ENCODE measurements around the gene ESRRA. TPM values are rescaled to one million over a fixed set of nuclear protein-coding genes. Genes with fewer than 3 reads are reported as not detected.
A peak's percentile ranks its signal among the peaks of the same experiment; 100 is the strongest.

ESRRA gene
- total RNA-seq, 4 donors from 2014 or later, result 65.0 to 93.6 (median 74.3) TPM

GRCh38 chr11:64284048-64284961 lies 21.0 kb upstream of the ESRRA start, which contains the start of gene BAD:
Gene BAD, minus strand, starts transcription at chr11:64284665. Its CDS starts 297 bp downstream, at chr11:64284368.
- Histone ChIP-seq H3K27ac (peak within 1 kb of the TSS; percentile 92), H3K9me3 (no peaks in the 10 kb centered on the region), H3K4me3 (peak within 1 kb of the TSS; percentile 81), H3K36me3 (peaks cover 6% of the 10 kb centered on the region), H3K4me1 (peaks cover 29% of the 10 kb centered on the region), H3K27me3 (no peaks in the 10 kb centered on the region)
- peak; percentile 97 to 98 for DNase-seq (ENCODE audit: low spot score in 2 of 2)
- WGBS, result 4% methylated on average over 9 of the region's 44 CpGs
- TF ChIP-seq POLR2A (IDR thresholded peaks at IDR 0.05), result peak in 1 of 2 donors; percentile 5
- TF ChIP-seq, protein P1, sequence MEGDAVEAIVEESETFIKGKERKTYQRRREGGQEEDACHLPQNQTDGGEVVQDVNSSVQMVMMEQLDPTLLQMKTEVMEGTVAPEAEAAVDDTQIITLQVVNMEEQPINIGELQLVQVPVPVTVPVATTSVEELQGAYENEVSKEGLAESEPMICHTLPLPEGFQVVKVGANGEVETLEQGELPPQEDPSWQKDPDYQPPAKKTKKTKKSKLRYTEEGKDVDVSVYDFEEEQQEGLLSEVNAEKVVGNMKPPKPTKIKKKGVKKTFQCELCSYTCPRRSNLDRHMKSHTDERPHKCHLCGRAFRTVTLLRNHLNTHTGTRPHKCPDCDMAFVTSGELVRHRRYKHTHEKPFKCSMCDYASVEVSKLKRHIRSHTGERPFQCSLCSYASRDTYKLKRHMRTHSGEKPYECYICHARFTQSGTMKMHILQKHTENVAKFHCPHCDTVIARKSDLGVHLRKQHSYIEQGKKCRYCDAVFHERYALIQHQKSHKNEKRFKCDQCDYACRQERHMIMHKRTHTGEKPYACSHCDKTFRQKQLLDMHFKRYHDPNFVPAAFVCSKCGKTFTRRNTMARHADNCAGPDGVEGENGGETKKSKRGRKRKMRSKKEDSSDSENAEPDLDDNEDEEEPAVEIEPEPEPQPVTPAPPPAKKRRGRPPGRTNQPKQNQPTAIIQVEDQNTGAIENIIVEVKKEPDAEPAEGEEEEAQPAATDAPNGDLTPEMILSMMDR (IDR thresholded peaks at IDR 0.05), result no peak

DNA sequence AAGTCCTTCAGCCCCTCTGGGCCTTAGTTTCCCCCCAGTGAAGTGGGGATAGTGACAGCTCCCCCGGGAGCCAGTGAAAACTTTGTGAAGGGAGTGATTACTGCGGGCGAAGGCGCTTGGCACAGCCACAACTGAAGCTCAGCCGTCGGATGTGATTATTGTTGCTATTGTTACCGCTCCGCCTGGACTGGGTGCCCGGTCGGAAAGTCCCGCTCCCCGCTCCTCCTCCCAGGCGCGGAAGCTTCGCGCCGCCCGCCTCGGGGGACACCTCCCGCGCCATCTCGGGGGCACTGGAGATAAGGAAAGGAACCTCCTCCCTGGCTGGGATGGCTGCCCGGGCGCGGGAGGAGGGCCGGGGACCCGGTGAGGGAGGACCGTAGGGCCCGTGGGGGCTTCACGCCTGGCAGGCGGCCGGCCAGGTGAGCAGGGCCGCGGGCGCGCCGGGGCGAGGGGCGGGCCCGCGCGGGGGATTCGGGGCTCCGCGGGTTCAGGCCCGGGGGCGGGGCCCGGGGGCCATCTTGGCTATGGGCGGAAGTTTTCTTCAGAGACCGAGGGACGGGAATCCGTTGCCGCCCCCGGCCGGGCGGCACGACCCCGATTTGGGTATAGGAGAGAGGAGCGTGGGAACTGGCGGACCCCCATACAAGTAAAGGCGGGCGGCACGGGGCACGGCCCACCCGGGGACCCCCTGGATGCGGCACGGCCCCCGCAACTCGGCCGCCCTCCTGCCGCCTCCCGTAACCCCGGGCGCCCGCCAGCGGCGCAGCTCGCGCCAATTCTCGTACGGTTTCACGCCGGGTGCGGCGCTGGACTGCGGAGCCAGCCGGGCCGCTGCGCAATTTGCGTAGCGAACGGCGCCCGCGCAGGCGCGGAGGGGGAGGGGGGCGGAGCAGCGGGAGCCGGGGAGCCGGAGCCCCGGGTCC lies 20.1 kb upstream of the ESRRA start, which contains the start of gene GPR137:
Gene GPR137, plus strand, starts transcription at position 887 of the 923 bp plus-strand sequence. CDS start 677 bp downstream, outside the sequence.
- H3K36me3 ChIP-seq, result peaks cover 6% of the 10 kb centered on the region
- no peaks in the 10 kb centered on the region for H3K27me3 ChIP-seq
- peak; percentile 92 to 95 for DNase-seq (ENCODE audit: low spot score in 2 of 2)
- peak within 1 kb of the TSS; percentile 81 for H3K4me3 ChIP-seq
- 0% methylated on average over 7 of the region's 102 CpGs for WGBS
- peaks cover 29% of the 10 kb centered on the region for H3K4me1 ChIP-seq
- H3K27ac ChIP-seq, result peak within 1 kb of the TSS; percentile 92
- TF ChIP-seq POLR2A (IDR thresholded peaks at IDR 0.05), result peak in 1 of 2 donors; percentile 11
- TF ChIP-seq, protein P1 (IDR thresholded peaks at IDR 0.05), result no peak
- peak in 1 of 3 donors; percentile 77 for TF ChIP-seq POLR2AphosphoS5 (IDR thresholded peaks at IDR 0.05)
- no peak for TF ChIP-seq EP300 (IDR thresholded peaks at IDR 0.05)
- no peaks in the 10 kb centered on the region for H3K9me3 ChIP-seq

DNA sequence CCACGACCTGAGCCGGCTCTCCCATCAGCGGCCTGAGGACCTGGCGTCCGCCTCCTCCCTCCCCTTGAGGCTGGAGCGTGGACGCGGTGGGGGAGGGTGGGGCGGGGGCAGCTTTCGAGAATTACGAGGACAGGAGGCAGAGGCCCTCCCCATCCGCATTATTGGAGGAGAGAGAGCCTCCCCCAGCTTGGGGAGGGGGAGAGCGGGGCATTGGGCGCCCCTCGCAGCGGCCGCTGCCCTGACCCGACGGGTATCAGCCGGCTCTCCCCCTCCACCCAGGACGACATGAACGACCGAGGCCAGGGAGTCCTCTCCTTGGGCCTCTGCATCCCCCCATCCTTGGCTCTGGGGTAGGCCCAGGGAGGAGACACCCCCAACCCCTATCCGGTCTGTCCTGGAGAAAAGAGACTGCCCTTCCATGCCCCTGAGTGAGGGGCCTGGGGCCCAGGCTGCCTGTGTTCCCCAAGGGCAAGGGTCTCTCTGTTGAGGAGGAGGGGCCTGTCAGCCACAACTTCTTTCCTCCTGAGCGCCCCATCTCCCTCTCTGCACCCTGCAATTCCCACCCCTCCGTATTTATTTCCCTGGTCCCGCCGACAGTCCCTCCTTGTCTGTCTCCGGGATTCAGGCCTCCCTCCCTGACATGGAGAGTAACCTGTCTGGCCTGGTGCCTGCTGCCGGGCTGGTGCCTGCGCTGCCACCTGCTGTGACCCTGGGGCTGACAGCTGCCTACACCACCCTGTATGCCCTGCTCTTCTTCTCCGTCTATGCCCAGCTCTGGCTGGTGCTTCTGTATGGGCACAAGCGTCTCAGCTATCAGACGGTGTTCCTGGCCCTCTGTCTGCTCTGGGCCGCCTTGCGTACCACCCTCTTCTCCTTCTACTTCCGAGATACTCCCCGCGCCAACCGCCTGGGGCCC lies 19.2 kb upstream of the ESRRA start:
- Histone ChIP-seq H3K9me3 (no peaks in the 10 kb centered on the region), H3K36me3 (peaks cover 6% of the 10 kb centered on the region), H3K4me1 (peaks cover 34% of the 10 kb centered on the region), H3K27ac (peak overlapping the region; percentile 92), H3K27me3 (peaks cover 2% of the 10 kb centered on the region), H3K4me3 (peak overlapping the region; percentile 81)
- TF ChIP-seq POLR2A (IDR thresholded peaks at IDR 0.05), result no peak
- TF ChIP-seq POLR2AphosphoS5 (IDR thresholded peaks at IDR 0.05), result no peak
- no peak for TF ChIP-seq EP300 (IDR thresholded peaks at IDR 0.05)
- TF ChIP-seq, protein P1 (IDR thresholded peaks at IDR 0.05), result no peak
- WGBS, result 32% methylated on average over 23 of the region's 40 CpGs
- no peak for DNase-seq (ENCODE audit: low spot score in 2 of 2)

DNA sequence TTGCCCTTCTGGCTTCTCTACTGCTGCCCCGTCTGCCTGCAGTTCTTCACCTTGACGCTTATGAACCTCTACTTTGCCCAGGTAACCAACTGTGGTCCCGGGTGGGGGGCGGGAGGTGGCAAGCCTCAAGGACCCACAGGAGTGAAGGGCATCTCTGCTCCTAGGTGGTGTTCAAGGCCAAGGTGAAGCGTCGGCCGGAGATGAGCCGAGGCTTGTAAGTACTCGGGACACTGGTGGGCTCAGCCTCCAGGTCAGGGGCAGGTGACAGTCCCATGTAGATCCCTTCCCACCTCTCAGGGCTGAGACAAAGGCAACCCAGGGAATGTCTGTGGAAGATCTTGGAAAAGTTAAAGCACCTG lies 18.5 kb upstream of the ESRRA start:
- H3K27me3 ChIP-seq, result peaks cover 9% of the 10 kb centered on the region
- H3K4me3 ChIP-seq, result no peak overlapping the region
- WGBS, result 90% methylated on average over 9 of the region's 9 CpGs
- H3K4me1 ChIP-seq, result peaks cover 40% of the 10 kb centered on the region
- H3K9me3 ChIP-seq, result no peaks in the 10 kb centered on the region
- H3K27ac ChIP-seq, result no peak overlapping the region
- TF ChIP-seq EP300 (IDR thresholded peaks at IDR 0.05) (no peak), POLR2AphosphoS5 (IDR thresholded peaks at IDR 0.05) (no peak), POLR2A (IDR thresholded peaks at IDR 0.05) (no peak)
- TF ChIP-seq, protein P1 (IDR thresholded peaks at IDR 0.05), result no peak
- no peak for DNase-seq (ENCODE audit: low spot score in 2 of 2)
- peaks cover 6% of the 10 kb centered on the region for H3K36me3 ChIP-seq

All from suprapubic skin (tissue), 4 donors.